Activated T-helper 9 cell treated with anti-CD3 and anti-CD28 coated beads, Interleukin-2, amount 50 U/mL, for 16 hours (primary cell): ENCODE data around the gene TRAF3IP1.

Experiments used
- DNase-seq: peaks from one replicate; pipeline ENCODE4 v3.0.0-alpha.2; 2020; ENCODE audit warnings: low read depth

Gene TRAF3IP1

GRCh38 chr2:238449241-238449640, 128.9 kb downstream of the TRAF3IP1 start:
- DNase-seq: no peak

GRCh38 chr2:238449909-238450417, 129.6 kb downstream of the TRAF3IP1 start:
- DNase-seq: no peak

- no peak for DNase-seq
Observed at GRCh38 chr2:238450440-238450861, 130.1 kb downstream of the TRAF3IP1 start.
